Activated T-cell treated with anti-CD3 and anti-CD28 coated beads, Interleukin-2, amount 50 U/mL, for 1 hour (primary cell): ENCODE results near the gene RNF220.

ENCODE experiments used
- DNase-seq: peaks from one replicate; pipeline ENCODE4 v3.0.0-alpha.2; 2020

RNF220 gene

GRCh38 chr1:44407430-44408211, 2.6 kb downstream of the RNF220 start:
- DNase-seq, result peak; percentile 36

GRCh38 chr1:44408212-44408582, 3.1 kb downstream of the RNF220 start:
- peak; percentile 20 for DNase-seq

- DNase-seq, result peak; percentile 36
These were observed 3.9 kb downstream of the RNF220 start for GRCh38 chr1:44408632-44409602.

DNA sequence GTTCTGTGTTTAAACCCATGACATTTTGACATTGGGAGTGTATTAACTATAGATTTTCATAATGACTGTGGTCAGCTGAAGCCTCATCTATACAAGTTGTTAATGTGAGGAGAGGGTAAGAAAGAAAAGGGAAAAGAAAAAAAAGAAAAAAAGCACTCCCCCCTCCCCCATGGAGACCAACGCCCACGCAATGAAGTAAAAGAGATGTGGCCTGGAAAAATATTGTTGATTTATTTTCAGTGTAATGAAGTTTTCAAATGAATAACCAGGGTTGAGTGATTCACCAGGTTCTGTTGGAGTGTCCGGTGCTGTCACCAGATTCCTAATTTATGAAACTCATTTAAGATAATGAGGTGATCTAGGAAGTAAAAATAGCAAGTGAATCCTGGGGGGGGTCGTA, 4.7 kb downstream of the RNF220 start:
- no peak for DNase-seq

DNA sequence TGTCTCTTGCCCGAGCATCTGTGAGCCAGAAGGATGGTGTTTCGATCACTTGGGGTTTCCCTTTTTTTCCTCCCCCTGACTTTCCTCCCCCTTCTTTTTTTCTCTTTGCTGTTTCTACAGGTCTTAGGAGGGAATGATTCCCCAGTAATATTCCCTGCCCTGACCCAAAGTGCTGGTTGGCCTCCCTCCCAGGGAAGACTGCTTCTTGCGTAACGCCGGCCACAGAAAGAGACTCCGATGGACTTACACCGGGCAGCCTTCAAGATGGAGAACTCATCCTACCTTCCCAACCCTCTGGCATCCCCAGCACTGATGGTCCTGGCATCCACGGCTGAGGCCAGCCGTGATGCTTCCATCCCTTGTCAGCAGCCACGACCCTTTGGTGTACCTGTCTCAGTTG, 6.8 kb downstream of the RNF220 start:
- no peak for DNase-seq

GRCh38 chr1:44412601-44413000, 7.5 kb downstream of the RNF220 start:
- DNase-seq, result no peak

- no peak for DNase-seq
These were observed 8.7 kb downstream of the RNF220 start for GRCh38 chr1:44413740-44414139.

DNA sequence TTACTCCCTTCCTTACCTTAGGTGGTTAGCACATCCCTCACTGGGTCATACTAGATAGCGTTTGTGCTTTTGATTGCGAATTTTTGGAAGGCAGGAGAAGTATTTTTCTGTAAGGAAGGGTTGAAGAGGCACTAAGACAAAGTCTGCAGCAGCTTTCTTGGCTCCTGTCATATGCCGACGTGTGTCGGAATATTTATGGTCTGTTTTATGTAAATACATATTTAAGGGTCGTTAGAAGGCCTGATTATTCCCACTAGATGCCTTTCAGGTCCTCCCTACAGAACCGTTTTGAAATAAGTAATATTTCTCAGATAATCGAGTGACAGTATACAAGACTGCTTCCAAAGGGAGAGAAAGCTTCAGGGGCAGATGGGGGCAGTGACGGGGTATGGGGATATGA, 10.0 kb downstream of the RNF220 start:
- DNase-seq, result no peak

DNA sequence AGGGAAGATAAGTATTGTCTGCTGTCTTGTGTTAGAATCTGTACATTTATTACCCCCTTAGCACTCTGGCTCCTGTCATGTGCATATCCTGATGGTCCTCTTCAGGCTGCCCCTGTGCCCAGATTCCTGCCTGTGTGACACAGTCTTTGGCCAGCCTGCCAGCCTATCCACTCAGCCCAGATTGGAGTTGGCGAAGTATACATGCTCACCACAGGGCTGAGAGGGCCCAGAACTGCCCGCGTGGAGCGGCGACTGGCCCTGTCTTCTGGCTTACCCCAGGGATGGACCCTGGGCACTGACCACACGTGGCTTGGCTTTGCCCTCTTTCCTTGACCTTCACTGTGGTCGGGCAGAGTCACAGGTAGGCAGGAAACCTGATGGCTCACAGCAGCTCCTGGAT, 11.4 kb downstream of the RNF220 start:
- no peak for DNase-seq

DNA sequence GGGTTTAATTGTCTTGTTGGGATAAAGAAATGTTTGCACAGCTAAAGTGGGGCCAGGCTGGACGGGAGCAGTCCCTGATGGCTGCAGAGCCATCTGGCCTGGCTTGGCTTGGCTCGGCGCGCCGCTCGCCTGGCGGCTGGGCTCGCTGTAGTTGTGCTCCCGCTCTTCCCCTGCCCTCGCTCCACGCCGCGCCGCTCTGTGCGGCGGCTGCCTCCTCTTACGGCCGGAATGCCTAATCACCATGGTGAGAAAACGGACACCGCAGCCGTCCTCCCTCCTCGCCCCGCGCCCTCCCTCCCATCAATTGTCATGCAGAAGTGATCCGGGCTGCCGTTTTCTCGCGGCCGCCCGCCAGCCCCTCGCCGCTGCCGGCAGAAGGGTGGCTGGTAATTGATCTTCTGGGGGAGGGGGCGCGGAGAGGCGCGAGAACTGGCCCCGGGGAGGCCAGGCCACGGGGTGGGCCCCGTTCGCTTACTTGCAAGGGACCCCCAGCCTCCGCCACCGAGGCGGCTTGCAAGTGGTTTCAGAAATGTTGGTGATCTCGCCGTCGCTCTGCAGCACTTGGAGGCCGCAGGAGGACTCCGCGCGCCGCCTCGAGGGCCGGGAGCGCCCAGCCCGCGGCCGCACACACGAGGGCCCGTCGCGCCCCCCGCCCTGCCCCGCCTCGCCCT, 12.4 kb downstream of the RNF220 start:
- DNase-seq, result peak; percentile 25

GRCh38 chr1:44418022-44418673, 13.1 kb downstream of the RNF220 start:
- no peak for DNase-seq

DNA sequence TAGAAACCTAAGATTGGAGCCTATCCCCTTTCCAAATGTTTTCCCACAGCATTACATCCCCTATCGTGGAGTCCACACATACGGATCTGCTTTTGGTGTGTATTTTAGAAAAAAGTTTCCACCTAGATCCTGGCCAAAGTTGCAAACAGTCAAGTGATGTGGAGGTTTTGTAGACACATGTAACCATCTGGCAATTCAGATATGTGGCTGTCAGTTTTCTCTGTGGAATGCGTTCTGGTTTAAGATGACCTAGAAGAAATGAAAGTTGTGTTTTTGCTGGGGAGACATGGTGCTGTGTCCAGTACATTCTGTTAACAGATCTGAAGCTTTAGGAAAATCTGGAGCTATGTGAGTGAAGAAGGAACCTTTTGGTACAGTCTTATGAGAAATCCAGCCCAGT, 14.8 kb downstream of the RNF220 start:
- no peak for DNase-seq

DNA sequence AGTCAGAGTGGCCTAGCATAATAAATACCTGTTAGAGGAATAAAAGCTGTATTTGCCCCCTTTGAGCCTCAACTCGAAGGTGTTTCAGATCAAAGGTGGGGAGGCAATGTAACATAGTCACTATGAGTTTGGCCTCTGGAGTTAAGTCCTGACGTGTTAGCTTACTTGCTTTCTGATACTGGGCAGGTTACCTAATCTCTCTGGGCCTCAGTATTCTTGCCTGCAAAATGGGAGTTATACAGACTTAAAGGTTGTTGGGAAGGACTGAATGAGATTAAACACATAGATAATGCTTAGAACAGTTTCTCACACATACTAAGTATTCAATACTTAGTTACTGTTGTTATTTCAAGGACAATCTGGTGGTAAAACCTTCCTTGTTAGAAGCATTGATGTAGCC, 15.5 kb downstream of the RNF220 start:
- DNase-seq, result no peak

DNA sequence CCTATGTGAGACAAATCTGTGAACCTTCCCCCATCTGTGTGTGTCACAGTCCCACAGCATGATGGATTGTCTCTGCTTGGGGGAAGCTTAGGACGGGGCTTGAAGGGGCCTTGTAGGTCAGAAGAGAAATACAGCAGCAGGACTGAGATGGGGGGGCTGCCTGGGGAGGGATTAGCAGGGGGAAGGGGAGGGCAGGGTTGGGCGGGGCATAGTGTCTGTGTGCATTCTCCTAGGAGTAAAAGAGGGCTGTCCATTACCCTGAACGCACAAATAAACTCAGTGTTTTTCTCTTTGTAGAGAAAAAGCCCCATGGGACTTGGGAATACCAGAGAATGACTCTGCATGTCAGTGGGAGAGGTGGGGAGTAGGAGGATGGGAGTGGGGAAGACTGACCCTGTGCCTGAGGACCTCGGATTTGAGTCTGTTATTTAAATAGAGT, 16.4 kb downstream of the RNF220 start:
- no peak for DNase-seq

DNA sequence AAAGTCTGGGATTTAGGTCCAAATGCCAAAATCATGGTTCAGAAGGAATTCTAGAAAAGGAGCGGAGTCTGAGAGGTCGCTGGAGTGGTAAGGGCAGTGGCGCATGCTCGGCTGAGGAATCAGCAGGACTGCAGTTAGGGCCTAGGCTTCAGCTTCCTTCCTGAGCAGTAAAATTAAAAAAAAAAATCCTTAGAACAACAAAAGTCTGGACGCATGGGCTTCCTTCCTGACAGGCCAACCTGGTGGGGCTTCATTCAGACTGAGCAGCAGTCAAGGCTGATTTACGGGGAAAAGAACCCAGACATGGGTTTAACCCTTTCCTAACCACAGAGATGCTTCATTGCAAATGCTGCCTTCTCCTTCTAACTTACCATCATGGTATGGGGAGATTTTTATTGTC, 17.1 kb downstream of the RNF220 start:
- no peak for DNase-seq

GRCh38 chr1:44423591-44424537, 18.8 kb downstream of the RNF220 start:
- DNase-seq, result no peak

GRCh38 chr1:44424747-44425146, 19.7 kb downstream of the RNF220 start:
- no peak for DNase-seq

GRCh38 chr1:44425341-44426082, 20.5 kb downstream of the RNF220 start:
- no peak for DNase-seq

DNA sequence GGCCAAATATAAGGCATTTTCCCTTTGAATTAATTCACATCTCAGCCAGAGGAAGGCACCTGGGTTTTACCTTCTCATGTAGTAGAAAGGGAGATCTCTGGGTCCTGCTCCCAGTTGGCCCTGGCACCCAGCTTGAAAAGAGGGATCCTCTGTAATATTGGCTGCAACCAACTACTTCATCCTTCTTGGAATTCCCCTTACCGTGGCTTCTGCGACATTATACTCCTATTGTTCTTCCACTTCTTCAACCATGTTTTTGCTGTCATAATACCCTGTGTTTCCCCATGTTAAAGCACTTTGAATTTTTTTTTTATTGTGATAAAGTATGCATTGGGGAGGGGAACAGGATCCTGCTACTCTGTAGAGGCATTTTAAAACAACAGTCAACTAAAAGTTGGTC, 26.8 kb downstream of the RNF220 start:
- DNase-seq, result no peak

DNA sequence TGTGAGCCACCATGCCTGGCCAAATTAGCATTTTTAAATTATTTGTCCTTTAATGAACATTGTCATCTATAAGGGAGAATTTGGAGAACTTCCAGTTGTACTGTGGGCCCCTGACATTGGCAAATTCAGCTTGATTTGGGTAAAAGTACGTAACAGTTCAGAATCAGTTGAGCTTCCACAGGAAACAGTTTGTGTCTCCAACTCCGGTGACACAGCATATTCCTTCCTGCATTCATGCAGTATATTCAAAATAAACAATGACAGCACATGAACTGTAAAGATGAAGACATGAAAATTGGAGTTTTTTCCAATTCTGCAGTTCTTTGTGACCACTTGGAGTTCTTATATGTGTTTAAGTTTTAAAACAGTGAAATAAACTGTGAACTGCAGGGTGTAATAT, 28.2 kb downstream of the RNF220 start:
- no peak for DNase-seq
